Measurements from ENCODE around the gene MAN2A1. TPM values are rescaled to one million over a fixed set of nuclear protein-coding genes. Genes with fewer than 3 reads are reported as not detected.
A peak's percentile ranks its signal among the peaks of the same experiment; 100 is the strongest.

Gene MAN2A1
- total and polyA plus RNA-seq, 2 experiments from 2014 or later = 32.5 to 129 TPM

GRCh38 chr5:109743770-109744212, 54.1 kb downstream of the MAN2A1 start:
- peaks cover 77% of the 10 kb centered on the region for H3K79me2 ChIP-seq (replicated peaks; ENCODE audit: insufficient read depth)
- no peak overlapping the region for H3K4me3 ChIP-seq
- H4K20me1 ChIP-seq (replicated peaks; ENCODE audit: insufficient read depth) = 0 out of 2 replicates have a peak, but pooled peaks cover 9% of the 10 kb centered on the region
- H3K36me3 ChIP-seq (ENCODE audit: insufficient read depth) = no peaks in the 10 kb centered on the region
- no peaks in the 10 kb centered on the region for H3K27me3 ChIP-seq (ENCODE audit: insufficient read depth)
- H3K27ac ChIP-seq (ENCODE audit: low read depth) = peak overlapping the region; percentile 2
- H3K4me1 ChIP-seq (ENCODE audit: insufficient read depth) = peaks cover 57% of the 10 kb centered on the region
- peaks cover 8% of the 10 kb centered on the region; the same call in 2 of the 3 replicates for H3K36me3 Mint-ChIP-seq (ENCODE audit: low read depth)
- ATAC-seq (peak; percentile 37), DNase-seq (ENCODE audit: low spot score) (peak; percentile 40)
- H3K27me3 Mint-ChIP-seq (ENCODE audit: insufficient read depth, low read depth, poor library complexity) = peaks cover 10% of the 10 kb centered on the region
- no peaks in the 10 kb centered on the region for H3F3A ChIP-seq (replicated peaks; ENCODE audit: low read depth)
- peaks cover 71% of the 10 kb centered on the region for H3K4me1 Mint-ChIP-seq
- peak overlapping the region; percentile 99 for H3K27ac Mint-ChIP-seq
- no peaks in the 10 kb centered on the region for H3K9me3 Mint-ChIP-seq
- H2AFZ ChIP-seq = no peak overlapping the region
- no peaks in the 10 kb centered on the region for H3K9me2 ChIP-seq (ENCODE audit: insufficient read depth)
- peak overlapping the region; percentile 67; the same call in 1 of the 2 replicates for H3K4me2 ChIP-seq
- TF ChIP-seq ZNF462 (CRISPR knock-in tag; IDR thresholded peaks at IDR 0.05) = 0 out of 2 replicates have a peak, but pooled peaks have one; percentile 32
- no peak for TF ChIP-seq JUNB (IDR thresholded peaks at IDR 0.05; ENCODE audit: unreplicated experiment)
- peak overlapping the region; percentile 67; the same call in 2 of the 3 replicates for H3K4me3 Mint-ChIP-seq

GRCh38 chr5:109744261-109744660, 54.5 kb downstream of the MAN2A1 start:
- no peaks in the 10 kb centered on the region for H3K27me3 ChIP-seq (ENCODE audit: insufficient read depth)
- ATAC-seq (no peak), DNase-seq (ENCODE audit: low spot score) (no peak)
- H3K9me3 Mint-ChIP-seq = no peaks in the 10 kb centered on the region
- peak overlapping the region; percentile 2; the same call in 1 of the 2 replicates for H3K27ac ChIP-seq (ENCODE audit: low read depth)
- H2AFZ ChIP-seq = no peak overlapping the region
- H3K36me3 ChIP-seq (ENCODE audit: insufficient read depth) = no peaks in the 10 kb centered on the region
- no peak for TF ChIP-seq ETS1 (IDR thresholded peaks at IDR 0.05)
- no peak for TF ChIP-seq NANOG (IDR thresholded peaks at IDR 0.05; ENCODE audit: borderline replicate concordance)
- H3K4me1 ChIP-seq (ENCODE audit: insufficient read depth) = peaks cover 52% of the 10 kb centered on the region
- H3K27ac Mint-ChIP-seq = peak overlapping the region; percentile 99
- peaks cover 8% of the 10 kb centered on the region for H3K27me3 Mint-ChIP-seq (ENCODE audit: insufficient read depth, low read depth, poor library complexity)
- no peak overlapping the region for H3K4me3 ChIP-seq
- no peak overlapping the region; the same call in 2 of the 3 replicates for H3K4me3 Mint-ChIP-seq
- peaks cover 8% of the 10 kb centered on the region; the same call in 2 of the 3 replicates for H3K36me3 Mint-ChIP-seq (ENCODE audit: low read depth)
- H3F3A ChIP-seq (replicated peaks; ENCODE audit: low read depth) = no peaks in the 10 kb centered on the region
- H3K79me2 ChIP-seq (replicated peaks; ENCODE audit: insufficient read depth) = peaks cover 82% of the 10 kb centered on the region
- H4K20me1 ChIP-seq (replicated peaks; ENCODE audit: insufficient read depth) = 0 out of 2 replicates have a peak, but pooled peaks cover 9% of the 10 kb centered on the region
- no peaks in the 10 kb centered on the region for H3K9me2 ChIP-seq (ENCODE audit: insufficient read depth)
- 0 out of 2 replicates have a peak overlapping the region, but pooled peaks have one; percentile 2 for H3K4me2 ChIP-seq
- peaks cover 67% of the 10 kb centered on the region for H3K4me1 Mint-ChIP-seq
